Spinal cord (tissue), 10 donors: ENCODE results near the gene C1orf94. TPM values are rescaled to one million over a fixed set of nuclear protein-coding genes. Genes with fewer than 3 reads are reported as not detected.

Experiments used
- DNase-seq, 6 donors: peaks; one replicate each; pipeline versions ENCODE4 v3.0.0 to v3.0.0-alpha.2; 2013 to 2015; ENCODE audit warnings: low spot score in 6 of 6, low read depth in 4 of 6
- H3K27ac ChIP-seq: one replicate; pipeline ENCODE4 v1.5.1; 2013; ENCODE audit warnings: low read depth, low read length, control low read depth
- H3K27me3 ChIP-seq: one replicate; pipeline ENCODE4 v1.6.1; 2013; ENCODE audit warnings: low read length; ENCODE audit not compliant: control insufficient read depth, insufficient read depth
- H3K36me3 ChIP-seq: one replicate; pipeline ENCODE4 v1.6.1; 2013; ENCODE audit warnings: low read length; ENCODE audit not compliant: control insufficient read depth, insufficient read depth
- H3K4me1 ChIP-seq: one replicate; pipeline ENCODE4 v1.6.1; 2013; ENCODE audit warnings: low read length; ENCODE audit not compliant: control insufficient read depth, insufficient read depth
- H3K4me3 ChIP-seq: one replicate; pipeline ENCODE4 v1.5.1; 2013; ENCODE audit warnings: low read depth, low read length, control low read depth
- H3K9me3 ChIP-seq: one replicate; pipeline ENCODE4 v1.6.1; 2013; ENCODE audit warnings: low read length; ENCODE audit not compliant: control insufficient read depth, insufficient read depth
- WGBS: methylation state at CpG from one replicate; pipeline ENCODE4 v1.1.5; 2013; ENCODE audit warnings: missing lambda C conversion rate; ENCODE audit not compliant: insufficient coverage; 5-methylcytosine and 5-hydroxymethylcytosine counted together
- polyA plus RNA-seq, 2 donors: library from polyadenylated mRNA; unstranded; fragments of 120-200 nt; gene quantifications; one replicate each; pipeline ENCODE4 v1.2.1, GENCODE V29; 2013; ENCODE audit not compliant: insufficient read length in 2 of 2
- total RNA-seq, 2 donors: library from RNA; depleted of rRNA in 1 of 2; stranded (reverse); fragments of 120-200 nt in 1 of 2; fragments of >200 nt in 1 of 2; gene quantifications; one replicate each; pipeline versions ENCODE4 v1.2.3 to v1.2.4, GENCODE V29; 2013 to 2014
- donor health status: healthy.

The C1orf94 gene
- total and polyA plus RNA-seq, 4 donors: 0.40 to 1.7 (median 0.82) TPM

GRCh38 chr1:34140011-34140676, 36.6 kb upstream of the C1orf94 start:
- H3K9me3 ChIP-seq: no peaks in the 10 kb centered on the region

GRCh38 chr1:34143975-34144374, 32.7 kb upstream of the C1orf94 start:
- no peaks in the 10 kb centered on the region for H3K9me3 ChIP-seq
- peaks cover 15% of the 10 kb centered on the region for H3K4me1 ChIP-seq
- DNase-seq: no peak
- no peaks in the 10 kb centered on the region for H3K27me3 ChIP-seq
- no peak overlapping the region for H3K4me3 ChIP-seq
- no peaks in the 10 kb centered on the region for H3K36me3 ChIP-seq
- 100% methylated on average over 1 of the region's 2 CpGs for WGBS
- no peak overlapping the region for H3K27ac ChIP-seq

More at GRCh38 chr1:34140011-34140676, 36.6 kb upstream of the C1orf94 start:
- WGBS: 79% methylated on average over 4 of the region's 7 CpGs
- peak in 1 of 6 donors; percentile 15 for DNase-seq
- Histone ChIP-seq H3K36me3 (no peaks in the 10 kb centered on the region), H3K27me3 (no peaks in the 10 kb centered on the region), H3K27ac (no peak overlapping the region), H3K4me1 (peaks cover 6% of the 10 kb centered on the region), H3K4me3 (no peak overlapping the region)

GRCh38 chr1:34144766-34145165, 31.9 kb upstream of the C1orf94 start:
- H3K4me3 ChIP-seq: no peak overlapping the region
- H3K36me3 ChIP-seq: no peaks in the 10 kb centered on the region
- H3K27ac ChIP-seq: no peak overlapping the region
- peaks cover 23% of the 10 kb centered on the region for H3K4me1 ChIP-seq
- 35% methylated on average over 3 of the region's 6 CpGs for WGBS
- H3K9me3 ChIP-seq: no peaks in the 10 kb centered on the region
- DNase-seq: peak in 2 of 6 donors; percentile 42 to 66
- no peaks in the 10 kb centered on the region for H3K27me3 ChIP-seq

- no peaks in the 10 kb centered on the region for H3K9me3 ChIP-seq
- no peak overlapping the region for H3K4me3 ChIP-seq
- DNase-seq: no peak
- H3K27ac ChIP-seq: no peak overlapping the region
- WGBS: 41% methylated on average over 4 of the region's 4 CpGs
- H3K27me3 ChIP-seq: no peaks in the 10 kb centered on the region
- H3K4me1 ChIP-seq: peaks cover 23% of the 10 kb centered on the region
- peaks cover 2% of the 10 kb centered on the region for H3K36me3 ChIP-seq
Measured at GRCh38 chr1:34147301-34147700, 29.4 kb upstream of the C1orf94 start.

- peak in 1 of 6 donors; percentile 45 for DNase-seq
- peaks cover 23% of the 10 kb centered on the region for H3K4me1 ChIP-seq
- 80% methylated on average over 1 of the region's 3 CpGs for WGBS
- no peaks in the 10 kb centered on the region for H3K27me3 ChIP-seq
- no peak overlapping the region for H3K4me3 ChIP-seq
- peaks cover 4% of the 10 kb centered on the region for H3K36me3 ChIP-seq
- no peak overlapping the region for H3K27ac ChIP-seq
- H3K9me3 ChIP-seq: no peaks in the 10 kb centered on the region
Measured at GRCh38 chr1:34149501-34149900, 27.2 kb upstream of the C1orf94 start.

GRCh38 chr1:34153246-34153645, 23.5 kb upstream of the C1orf94 start:
- Histone ChIP-seq H3K4me1 (peaks cover 8% of the 10 kb centered on the region), H3K4me3 (no peak overlapping the region), H3K27ac (no peak overlapping the region), H3K9me3 (no peaks in the 10 kb centered on the region), H3K36me3 (peaks cover 4% of the 10 kb centered on the region), H3K27me3 (no peaks in the 10 kb centered on the region)
- 94% methylated on average over 3 of the region's 4 CpGs for WGBS
- DNase-seq: peak in 1 of 6 donors; percentile 71

GRCh38 chr1:34155860-34156259, 20.8 kb upstream of the C1orf94 start:
- Histone ChIP-seq H3K27me3 (no peaks in the 10 kb centered on the region), H3K4me3 (no peak overlapping the region), H3K36me3 (peaks cover 4% of the 10 kb centered on the region), H3K4me1 (no peaks in the 10 kb centered on the region), H3K27ac (no peak overlapping the region), H3K9me3 (no peaks in the 10 kb centered on the region)
- no peak for DNase-seq
- 100% methylated on average over 1 of the region's 2 CpGs for WGBS

GRCh38 chr1:34156739-34157138, 20.0 kb upstream of the C1orf94 start:
- Histone ChIP-seq H3K9me3 (no peaks in the 10 kb centered on the region), H3K27ac (no peak overlapping the region), H3K4me1 (no peaks in the 10 kb centered on the region), H3K4me3 (no peak overlapping the region), H3K27me3 (no peaks in the 10 kb centered on the region), H3K36me3 (peaks cover 4% of the 10 kb centered on the region)
- 85% methylated on average over 2 of the region's 3 CpGs for WGBS
- DNase-seq: no peak

- peak overlapping the region; percentile 68 for H3K4me3 ChIP-seq
- DNase-seq: peak in 4 of 6 donors; percentile 77 to 96 (median 88)
- no peaks in the 10 kb centered on the region for H3K9me3 ChIP-seq
- H3K4me1 ChIP-seq: peaks cover 51% of the 10 kb centered on the region
- H3K27me3 ChIP-seq: peaks cover 10% of the 10 kb centered on the region
- H3K27ac ChIP-seq: peak overlapping the region; percentile 41
- no peaks in the 10 kb centered on the region for H3K36me3 ChIP-seq
- under 1% methylated on average over 45 of the region's 46 CpGs for WGBS
Measured at GRCh38 chr1:34162852-34163766, 13.6 kb upstream of the C1orf94 start.
